ENCODE measurements around the gene STAB2. TPM values are rescaled to one million over a fixed set of nuclear protein-coding genes. Genes with fewer than 3 reads are reported as not detected.

The STAB2 gene
- total RNA-seq, 1 donor = not detected

DNA sequence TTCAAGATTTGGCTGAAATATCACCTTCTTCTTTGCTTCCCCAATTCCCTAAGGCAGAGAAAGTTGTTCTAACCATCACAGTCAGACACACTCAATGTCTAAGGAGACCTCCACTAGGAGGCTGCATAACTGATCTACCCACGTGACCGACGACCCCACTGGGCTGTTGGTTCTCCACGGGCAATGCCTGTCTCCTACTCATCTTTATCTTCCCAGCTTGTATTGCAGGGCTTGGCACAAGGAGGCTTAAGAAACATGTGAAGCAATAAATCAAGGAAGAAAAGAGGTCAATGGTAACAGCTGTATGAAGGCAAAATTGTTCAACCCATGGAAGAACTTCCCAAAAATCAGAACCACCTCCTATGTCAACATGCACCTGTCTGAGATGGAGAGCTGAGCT, 226.9 kb downstream of the STAB2 start:
- Histone ChIP-seq H3K79me2 (ENCODE audit: insufficient read depth, low read length) (peaks cover 29% of the 10 kb centered on the region), H3K27ac (ENCODE audit: low read depth, low read length) (no peak overlapping the region), H3K4me2 (ENCODE audit: insufficient read depth, low read length) (no peak overlapping the region)

DNA sequence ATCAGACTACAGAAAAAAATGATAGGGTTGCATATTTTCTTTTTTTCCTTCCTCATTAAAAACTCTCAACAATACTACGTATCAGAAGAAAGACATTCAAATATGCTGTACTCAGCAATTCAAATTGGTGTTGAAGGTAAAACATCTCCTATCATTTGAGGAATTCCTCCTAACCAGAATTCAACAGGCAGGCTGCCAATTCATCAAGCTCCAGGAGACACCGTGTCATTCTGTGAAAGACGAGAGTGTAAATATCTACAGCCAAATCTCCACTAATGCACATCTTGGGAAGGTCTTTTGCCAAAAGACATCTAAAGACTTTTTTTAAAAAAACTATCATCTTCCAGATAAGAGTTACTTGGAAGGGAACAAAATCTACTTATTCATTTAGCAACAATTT, 227.4 kb downstream of the STAB2 start:
- Histone ChIP-seq H3K36me3 (ENCODE audit: insufficient read depth, low read length) (peaks cover 24% of the 10 kb centered on the region), H3K9me3 (ENCODE audit: low read depth, low read length) (no peaks in the 10 kb centered on the region), H3K4me2 (ENCODE audit: insufficient read depth, low read length) (no peak overlapping the region), H3K27me3 (ENCODE audit: insufficient read depth, low read length) (no peaks in the 10 kb centered on the region), H3K79me2 (ENCODE audit: insufficient read depth, low read length) (peaks cover 32% of the 10 kb centered on the region), H3K4me1 (ENCODE audit: insufficient read depth, low read length) (peaks cover 4% of the 10 kb centered on the region), H2AFZ (ENCODE audit: low read length) (no peak overlapping the region), H3K4me3 (ENCODE audit: insufficient read depth, low read length) (no peak overlapping the region), H4K20me1 (ENCODE audit: insufficient read depth, low read length) (no peaks in the 10 kb centered on the region), H3K27ac (ENCODE audit: low read depth, low read length) (no peak overlapping the region)
- TF ChIP-seq, protein P1, sequence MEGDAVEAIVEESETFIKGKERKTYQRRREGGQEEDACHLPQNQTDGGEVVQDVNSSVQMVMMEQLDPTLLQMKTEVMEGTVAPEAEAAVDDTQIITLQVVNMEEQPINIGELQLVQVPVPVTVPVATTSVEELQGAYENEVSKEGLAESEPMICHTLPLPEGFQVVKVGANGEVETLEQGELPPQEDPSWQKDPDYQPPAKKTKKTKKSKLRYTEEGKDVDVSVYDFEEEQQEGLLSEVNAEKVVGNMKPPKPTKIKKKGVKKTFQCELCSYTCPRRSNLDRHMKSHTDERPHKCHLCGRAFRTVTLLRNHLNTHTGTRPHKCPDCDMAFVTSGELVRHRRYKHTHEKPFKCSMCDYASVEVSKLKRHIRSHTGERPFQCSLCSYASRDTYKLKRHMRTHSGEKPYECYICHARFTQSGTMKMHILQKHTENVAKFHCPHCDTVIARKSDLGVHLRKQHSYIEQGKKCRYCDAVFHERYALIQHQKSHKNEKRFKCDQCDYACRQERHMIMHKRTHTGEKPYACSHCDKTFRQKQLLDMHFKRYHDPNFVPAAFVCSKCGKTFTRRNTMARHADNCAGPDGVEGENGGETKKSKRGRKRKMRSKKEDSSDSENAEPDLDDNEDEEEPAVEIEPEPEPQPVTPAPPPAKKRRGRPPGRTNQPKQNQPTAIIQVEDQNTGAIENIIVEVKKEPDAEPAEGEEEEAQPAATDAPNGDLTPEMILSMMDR (IDR thresholded peaks at IDR 0.05; ENCODE audit: extremely low read depth, low read depth, low read length) = no peak
- no peak for DNase-seq (ENCODE audit: insufficient read length, low spot score, missing footprints)

More for the DNA sequence above, 226.9 kb downstream of the STAB2 start:
- peaks cover 27% of the 10 kb centered on the region for H3K36me3 ChIP-seq (ENCODE audit: insufficient read depth, low read length)
- TF ChIP-seq, protein P1 (IDR thresholded peaks at IDR 0.05; ENCODE audit: extremely low read depth, low read depth, low read length) = no peak
- no peaks in the 10 kb centered on the region for H3K27me3 ChIP-seq (ENCODE audit: insufficient read depth, low read length)
- no peaks in the 10 kb centered on the region for H3K9me3 ChIP-seq (ENCODE audit: low read depth, low read length)
- no peaks in the 10 kb centered on the region for H4K20me1 ChIP-seq (ENCODE audit: insufficient read depth, low read length)
- H3K4me1 ChIP-seq (ENCODE audit: insufficient read depth, low read length) = peaks cover 4% of the 10 kb centered on the region
- H3K4me3 ChIP-seq (ENCODE audit: insufficient read depth, low read length) = no peak overlapping the region
- no peak overlapping the region for H2AFZ ChIP-seq (ENCODE audit: low read length)
- no peak for DNase-seq (ENCODE audit: insufficient read length, low spot score, missing footprints)

Small RNA genes within 50 kb of the gene (small RNA-seq; reads per million reads assigned to genes)
- not detected for gene RF00096

Other genes starting within 250 kb of the STAB2 start
- not detected in 2 replicates for gene C12orf42, start 91.3 kb upstream of the STAB2 start, total RNA-seq